OCI-LY3 (cell line): ENCODE results near the gene BABAM2.

Experiments
- H2AFZ ChIP-seq: fragments of 200-600, 300-600 bp; shearing (Covaris generic); 2 replicates; pipeline ENCODE4 v1.6.0; 2014; ENCODE audit warnings: antibody characterized with exemption, low read depth, low read length
- H3K27ac ChIP-seq: fragments of 200-600, 300-600 bp; sonication (generic); 2 replicates; pipeline ENCODE4 v1.5.1; 2014; ENCODE audit warnings: mild to moderate bottlenecking, low read length, moderate library complexity, mixed read lengths
- H3K27me3 ChIP-seq: fragments of 200-600, 300-600 bp; sonication (generic); 2 replicates; pipeline ENCODE4 v1.6.1; 2014; ENCODE audit warnings: low read depth, low read length, mixed read lengths
- H3K36me3 ChIP-seq: fragments of 200-600, 300-600 bp; sonication (generic); replicated peaks from 2 replicates; pipeline ENCODE3; 2014; ENCODE audit warnings: low read depth, low read length, mixed read lengths
- H3K4me1 ChIP-seq: fragments of 300-600, 200-600 bp; sonication (generic); 2 replicates; pipeline ENCODE4 v1.6.1; 2014; ENCODE audit warnings: low read length, mixed read lengths
- H3K4me2 ChIP-seq: fragments of 200-600, 300-600 bp; sonication (generic); 2 replicates; pipeline ENCODE4 v1.6.1; 2014; ENCODE audit warnings: low read length, mixed read lengths
- H3K4me3 ChIP-seq: fragments of 300-600, 200-600 bp; sonication (generic); 2 replicates; pipeline ENCODE4 v1.5.1; 2014; ENCODE audit warnings: antibody characterized with exemption, mild to moderate bottlenecking, low read length, moderate library complexity
- H3K79me2 ChIP-seq: fragments of 300-600, 200-600 bp; shearing (Covaris generic); 2 replicates; pipeline ENCODE4 v1.6.1; 2014; ENCODE audit warnings: mild to moderate bottlenecking, low read length, mixed read lengths
- H3K9ac ChIP-seq: fragments of 300-600, 200-600 bp; shearing (Covaris generic); 2 replicates; pipeline ENCODE4 v1.6.0; 2014; ENCODE audit warnings: mild to moderate bottlenecking, low read length, moderate library complexity
- H3K9me3 ChIP-seq: fragments of 200-600, 300-600 bp; shearing (Covaris generic); 2 replicates; pipeline ENCODE4 v1.6.1; 2014; ENCODE audit warnings: low read length, mixed read lengths; ENCODE audit not compliant: insufficient read depth
- H4K20me1 ChIP-seq: fragments of 200-600, 300-600 bp; sonication (generic); 2 replicates; pipeline ENCODE4 v1.6.1; 2016; ENCODE audit warnings: low read length, mixed read lengths; ENCODE audit not compliant: insufficient read depth
- CTCF ChIP-seq: fragments of 200-600, 300-600 bp; sonication (generic); IDR thresholded peaks from 2 replicates; pipeline ENCODE4 v1.5.1; 2014; ENCODE audit warnings: antibody characterized with exemption, low read length, low read depth
- EZH2phosphoT487 ChIP-seq: fragments of 200-600 bp; shearing (Covaris generic); IDR thresholded peaks from 2 replicates; pipeline ENCODE4 v1.6.1; 2018; ENCODE audit warnings: antibody characterized with exemption, mixed run types, low read depth

Gene BABAM2

GRCh38 chr2:27922842-27923241, 32.3 kb downstream of the BABAM2 start:
- Histone ChIP-seq H3K27ac (no peak overlapping the region), H3K27me3 (no peaks in the 10 kb centered on the region), H3K4me1 (no peaks in the 10 kb centered on the region), H3K4me3 (no peak overlapping the region), H4K20me1 (no peaks in the 10 kb centered on the region), H2AFZ (no peak overlapping the region), H3K36me3 (no peaks in the 10 kb centered on the region), H3K9me3 (no peaks in the 10 kb centered on the region), H3K4me2 (no peak overlapping the region), H3K9ac (no peak overlapping the region), H3K79me2 (no peaks in the 10 kb centered on the region)
- no peak for TF ChIP-seq EZH2phosphoT487
- no peak for TF ChIP-seq CTCF

DNA sequence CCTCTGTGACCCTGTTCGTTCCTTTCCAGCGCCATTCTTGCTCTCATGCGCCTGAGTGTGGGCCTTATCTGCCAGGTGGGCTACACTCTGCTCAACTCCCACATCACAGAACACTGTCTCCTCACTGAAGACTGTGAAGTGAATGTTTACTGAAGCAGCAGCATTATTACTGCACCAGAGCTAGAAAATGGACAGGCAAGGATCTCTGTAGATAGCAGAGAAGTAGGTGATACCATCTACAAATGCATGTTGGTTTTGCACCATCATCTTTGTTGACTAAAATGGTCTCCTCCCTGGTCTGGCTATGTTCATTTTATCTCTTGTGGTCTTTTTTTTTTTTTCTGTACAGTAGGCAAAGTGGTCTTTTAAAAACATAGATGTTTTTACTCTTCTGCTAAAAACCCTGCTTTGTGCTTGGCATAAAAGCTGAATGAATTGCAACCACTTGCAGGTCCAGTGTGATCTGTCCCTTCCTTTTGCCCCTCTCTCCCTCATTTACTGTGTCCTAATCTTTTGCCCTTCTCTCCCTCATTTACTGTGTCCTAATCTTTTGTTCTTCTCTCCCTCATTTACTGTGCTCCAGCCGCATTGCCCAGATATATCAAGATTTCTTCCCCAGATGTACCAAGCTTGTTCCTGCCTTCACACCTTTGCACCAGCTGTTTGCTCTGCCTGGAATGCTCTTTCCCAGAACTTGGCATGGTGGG, 35.4 kb downstream of the BABAM2 start:
- Histone ChIP-seq H3K27ac (no peak overlapping the region), H3K4me2 (no peak overlapping the region), H3K27me3 (no peaks in the 10 kb centered on the region), H3K36me3 (no peaks in the 10 kb centered on the region), H3K4me1 (no peaks in the 10 kb centered on the region), H3K9me3 (no peaks in the 10 kb centered on the region), H3K4me3 (no peak overlapping the region), H3K9ac (no peak overlapping the region), H3K79me2 (no peaks in the 10 kb centered on the region), H4K20me1 (no peaks in the 10 kb centered on the region), H2AFZ (no peak overlapping the region)
- no peak for TF ChIP-seq CTCF
- TF ChIP-seq EZH2phosphoT487: no peak

DNA sequence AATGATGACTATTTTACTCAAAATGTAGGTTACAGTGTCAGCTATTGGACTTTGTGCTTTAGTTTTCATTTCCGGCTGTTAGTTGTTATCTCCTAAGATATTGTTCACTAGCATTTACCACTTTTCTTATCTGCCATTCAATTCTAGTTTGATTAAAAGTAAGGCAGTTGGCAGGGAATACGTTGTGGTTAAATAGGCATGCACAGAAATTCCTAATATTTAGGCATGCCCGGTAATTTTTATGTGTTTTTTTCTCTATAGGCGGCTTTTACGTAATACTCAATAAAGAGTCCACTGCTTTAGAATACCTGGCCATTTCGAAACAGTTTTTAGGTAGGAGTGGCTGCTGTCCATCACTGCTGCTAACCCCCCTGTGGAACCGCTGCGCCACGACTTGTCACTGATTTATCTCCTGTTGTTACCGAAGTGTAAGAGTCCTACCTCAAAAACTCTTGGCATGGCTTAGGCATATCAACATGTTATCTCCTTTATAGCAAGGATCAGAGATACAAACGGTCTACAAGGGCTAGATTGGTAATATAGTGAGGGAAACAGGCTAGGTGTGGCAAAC, 39.5 kb downstream of the BABAM2 start:
- H2AFZ ChIP-seq: no peak overlapping the region
- H3K79me2 ChIP-seq: no peaks in the 10 kb centered on the region
- no peaks in the 10 kb centered on the region for H3K27me3 ChIP-seq
- no peaks in the 10 kb centered on the region for H4K20me1 ChIP-seq
- H3K36me3 ChIP-seq: no peaks in the 10 kb centered on the region
- H3K4me1 ChIP-seq: no peaks in the 10 kb centered on the region
- no peak overlapping the region for H3K9ac ChIP-seq
- TF ChIP-seq EZH2phosphoT487 (no peak), CTCF (no peak)
- no peak overlapping the region for H3K4me2 ChIP-seq
- no peak overlapping the region for H3K27ac ChIP-seq
- no peaks in the 10 kb centered on the region for H3K9me3 ChIP-seq
- H3K4me3 ChIP-seq: no peak overlapping the region

DNA sequence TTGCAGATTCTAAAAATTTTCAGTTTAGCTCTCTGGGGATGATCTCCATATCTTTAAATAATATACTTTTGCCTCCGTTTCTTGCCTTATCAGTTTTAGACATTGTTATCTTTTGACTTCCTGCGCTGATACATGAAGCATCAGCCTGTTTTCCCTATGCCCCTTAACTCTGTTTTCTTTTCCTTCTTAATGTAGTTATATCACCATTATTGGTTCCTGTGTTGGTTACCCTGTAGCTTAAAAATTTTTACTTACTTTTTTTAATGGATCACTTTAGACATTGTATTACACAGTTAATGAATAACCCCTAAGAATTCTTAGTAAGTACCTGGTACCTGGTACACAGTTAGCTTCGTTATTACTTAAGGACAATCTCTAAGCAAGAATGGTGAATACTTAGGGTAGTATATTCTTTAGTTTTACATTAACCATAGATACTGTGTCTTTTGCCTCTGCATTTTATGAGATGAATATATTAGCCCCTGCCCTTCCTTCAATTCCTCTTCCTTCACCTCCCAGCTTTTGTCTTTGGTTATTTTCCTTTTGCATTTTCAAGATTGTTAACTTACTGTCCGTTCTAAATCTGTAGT, 40.9 kb downstream of the BABAM2 start:
- Histone ChIP-seq H3K79me2 (no peaks in the 10 kb centered on the region), H3K27ac (no peak overlapping the region), H3K27me3 (no peaks in the 10 kb centered on the region), H3K9me3 (no peaks in the 10 kb centered on the region), H3K4me1 (no peaks in the 10 kb centered on the region), H3K4me3 (no peak overlapping the region), H3K36me3 (no peaks in the 10 kb centered on the region), H3K9ac (no peak overlapping the region), H2AFZ (no peak overlapping the region), H3K4me2 (no peak overlapping the region), H4K20me1 (no peaks in the 10 kb centered on the region)
- no peak for TF ChIP-seq CTCF
- no peak for TF ChIP-seq EZH2phosphoT487
